Glomerular visceral epithelial cell (primary cell): ENCODE data around the gene SMIM35.

Experiments
- DNase-seq: peaks from one replicate; pipeline ENCODE4 v3.0.0-alpha.2; 2016; ENCODE audit errors: extremely low spot score

SMIM35 gene

GRCh38 chr11:118004543-118005223 is 82.1 kb downstream of the SMIM35 start:
- no peak for DNase-seq

GRCh38 chr11:118003456-118003855 is 83.3 kb downstream of the SMIM35 start:
- no peak for DNase-seq

- DNase-seq = no peak
These were observed 84.0 kb downstream of the SMIM35 start for GRCh38 chr11:118002541-118003423.

GRCh38 chr11:118002010-118002540 is 84.7 kb downstream of the SMIM35 start:
- DNase-seq = no peak

- DNase-seq = no peak
These were observed 85.2 kb downstream of the SMIM35 start for GRCh38 chr11:118001494-118001971.

GRCh38 chr11:118000850-118001228 is 85.9 kb downstream of the SMIM35 start:
- no peak for DNase-seq

- DNase-seq = no peak
These were observed 86.5 kb downstream of the SMIM35 start for GRCh38 chr11:118000067-118000849.

- no peak for DNase-seq
These were observed 87.3 kb downstream of the SMIM35 start for GRCh38 chr11:117999354-117999993.

- no peak for DNase-seq
These were observed 88.0 kb downstream of the SMIM35 start for GRCh38 chr11:117998664-117999353.

- no peak for DNase-seq
These were observed 88.8 kb downstream of the SMIM35 start for GRCh38 chr11:117997823-117998579.

- no peak for DNase-seq
These were observed 89.4 kb downstream of the SMIM35 start for GRCh38 chr11:117997406-117997805.

GRCh38 chr11:117996058-117996457 is 90.7 kb downstream of the SMIM35 start:
- DNase-seq = no peak

- no peak for DNase-seq
These were observed 91.3 kb downstream of the SMIM35 start for GRCh38 chr11:117995472-117995871.

- no peak for DNase-seq
These were observed 92.6 kb downstream of the SMIM35 start for GRCh38 chr11:117993988-117994745.

- DNase-seq = no peak
These were observed 94.1 kb downstream of the SMIM35 start for GRCh38 chr11:117992620-117993019.

GRCh38 chr11:117992136-117992535 is 94.6 kb downstream of the SMIM35 start:
- DNase-seq = no peak

GRCh38 chr11:117989351-117990102 is 97.2 kb downstream of the SMIM35 start:
- no peak for DNase-seq

- DNase-seq = no peak
These were observed 99.7 kb downstream of the SMIM35 start for GRCh38 chr11:117986981-117987574.
